ENCODE measurements around the gene ZBTB7A. TPM values are rescaled to one million over a fixed set of nuclear protein-coding genes. Genes with fewer than 3 reads are reported as not detected.

Gene ZBTB7A
- total RNA-seq, 1 experiment from 2014 or later, result 49.5 TPM

GRCh38 chr19:4016486-4016885 is 50.2 kb downstream of the ZBTB7A start:
- no peak for ATAC-seq
- no peak overlapping the region for H2AFZ ChIP-seq (ENCODE audit: low read depth, low read length, poor library complexity, severe bottlenecking)
- CTCF ChIA-PET, result no interaction called here
- H3K9me3 ChIP-seq (ENCODE audit: control insufficient read depth in 1 of 2, insufficient read depth in 1 of 2, low read depth in 1 of 2, low read length in 2 of 2), result no peaks in the 10 kb centered on the region
- H3K27me3 ChIP-seq (ENCODE audit: insufficient read depth, low read length), result no peaks in the 10 kb centered on the region
- H3K4me1 ChIP-seq (ENCODE audit: control insufficient read depth in 1 of 2, insufficient read depth in 2 of 2, low read length in 2 of 2), result no peaks in the 10 kb centered on the region
- H3K4me3 ChIP-seq (replicated peaks in 1 of 2; ENCODE audit: low read depth in 1 of 2, low read length in 2 of 2), result no peak overlapping the region
- POLR2A ChIA-PET, result no interaction called here
- DNase-seq (ENCODE audit: low read depth, low spot score), result no peak
- H3K9ac ChIP-seq (ENCODE audit: low read length), result no peak overlapping the region
- H3K4me2 ChIP-seq (ENCODE audit: low read length), result no peak overlapping the region
- peaks cover 3 to 5% of the 10 kb centered on the region in 2 experiments; a peak in 3 of 4 replicates for H3K36me3 ChIP-seq (ENCODE audit: control insufficient read depth in 1 of 2, insufficient read depth in 2 of 2, low read length in 2 of 2)
- H3K79me2 ChIP-seq (ENCODE audit: insufficient read depth, low read length), result peaks cover 73% of the 10 kb centered on the region
- H3K9me2 ChIP-seq (ENCODE audit: insufficient read depth), result no peaks in the 10 kb centered on the region
- intact Hi-C loops (cut with micrococcal nuclease), result no loop called here
- no peak for TF ChIP-seq EZH2phosphoT487 (IDR thresholded peaks at IDR 0.05; ENCODE audit: borderline replicate concordance)
- TF ChIP-seq ATF3 (IDR thresholded peaks at IDR 0.05), result no peak
- no peak for TF ChIP-seq RAD21 (IDR thresholded peaks at IDR 0.05; ENCODE audit: low read depth)
- TF ChIP-seq TCF7L2 (IDR thresholded peaks at IDR 0.05; ENCODE audit: borderline replicate concordance, extremely low read depth, insufficient read depth, insufficient read length), result no peak
- TF ChIP-seq POLR2A (IDR thresholded peaks at IDR 0.05; ENCODE audit: borderline replicate concordance, extremely low read depth, insufficient read depth, insufficient read length), result no peak
- TF ChIP-seq CTCF (IDR thresholded peaks at IDR 0.05 in 2 of 3, conservative IDR thresholded peaks at IDR 0.05 in 1 of 3; ENCODE audit: borderline replicate concordance in 1 of 3, insufficient read depth in 1 of 3, low read depth in 2 of 3, low read length in 2 of 3), result no peak
- no peak for TF ChIP-seq CBX3 (IDR thresholded peaks at IDR 0.05; ENCODE audit: low read depth)
- no peak for TF ChIP-seq EZH2 (IDR thresholded peaks at IDR 0.05)
- TF ChIP-seq EGR1 (IDR thresholded peaks at IDR 0.05; ENCODE audit: low read depth), result no peak
- no peak for TF ChIP-seq ZBTB33 (IDR thresholded peaks at IDR 0.05; ENCODE audit: extremely low read depth, insufficient replicate concordance, low read length)
- no peak overlapping the region for H3K27ac ChIP-seq (ENCODE audit: low read depth, low read length)
- no TSS peak for BruUV-seq (replicated peaks)
- RAD21 ChIA-PET (ENCODE audit: low non-redundant PET in 1 of 2, low total read pairs in 2 of 2, uncharacterized antibody in 2 of 2, unreplicated experiment in 2 of 2), result no interaction called here
- H4K20me1 ChIP-seq (ENCODE audit: insufficient read depth), result no peaks in the 10 kb centered on the region
